Transverse colon (tissue), 4 donors: ENCODE results near the gene DLGAP1. TPM values are rescaled to one million over a fixed set of nuclear protein-coding genes. Genes with fewer than 3 reads are reported as not detected.

Experiments
- DNase-seq: peaks from one replicate; pipeline ENCODE4 v3.0.0-alpha.2; 2019
- H3K27ac ChIP-seq, 4 donors: fragments of 200-600 bp; sonication (generic); 2 replicates each; pipeline ENCODE4 v1.5.1; 2016 to 2018; ENCODE audit warnings: inconsistent platforms in 4 of 4
- H3K27me3 ChIP-seq: fragments of 200-600 bp; sonication (generic); 2 replicates; pipeline ENCODE4 v1.5.1; 2017; ENCODE audit warnings: inconsistent platforms
- H3K36me3 ChIP-seq, 4 donors: fragments of 200-600 bp; sonication (generic); 2 replicates each; pipeline ENCODE4 v1.5.1; 2017 to 2019; ENCODE audit warnings: inconsistent platforms in 4 of 4
- H3K4me1 ChIP-seq, 4 donors: fragments of 200-600 bp; sonication (generic); 2 replicates each; pipeline ENCODE4 v1.5.1; 2017 to 2020; ENCODE audit warnings: inconsistent platforms in 4 of 4
- H3K4me3 ChIP-seq, 4 donors: fragments of 200-600 bp; sonication (generic); 1 replicate in 1 of 4; 2 replicates in 3 of 4; pipeline versions ENCODE4 v1.5.1 to v1.6.1; 2017 to 2019; ENCODE audit warnings: inconsistent platforms in 4 of 4
- H3K9me3 ChIP-seq, 2 donors: fragments of 200-600 bp; sonication (generic); 2 replicates each; pipeline ENCODE4 v1.5.1; 2017 to 2019; ENCODE audit warnings: inconsistent platforms in 2 of 2
- CTCF ChIP-seq, 5 experiments: fragments of 200-600 bp in 3 of 5; fragments of 450-650 bp in 2 of 5; sonication (generic) in 3 of 5; IDR thresholded peaks; 1 replicate in 2 of 5; 2 replicates in 3 of 5; pipeline ENCODE4 v1.5.1; 2016 to 2017; ENCODE audit warnings: antibody characterized with exemption in 5 of 5, inconsistent platforms in 3 of 5, mild to moderate bottlenecking in 2 of 5, moderate library complexity in 1 of 5
- EP300 ChIP-seq: sonication (generic); formaldehyde crosslinking; IDR thresholded peaks from one replicate; pipeline ENCODE4 v1.6.1; 2017; ENCODE audit warnings: antibody characterized with exemption, low read depth
- POLR2A ChIP-seq: fragments of 450-650 bp; IDR thresholded peaks from one replicate; pipeline ENCODE4 v1.6.1; 2016; ENCODE audit warnings: antibody characterized with exemption, mild to moderate bottlenecking, moderate library complexity
- POLR2AphosphoS5 ChIP-seq, 3 donors: sonication (generic); formaldehyde crosslinking; IDR thresholded peaks; one replicate each; pipeline ENCODE4 v1.6.1; 2016; ENCODE audit warnings: antibody characterized with exemption in 3 of 3
- WGBS, 2 donors: methylation state at CpG; one replicate each; pipeline ENCODE4 v1.1.5; 2018; ENCODE audit warnings: low coverage in 1 of 2; 5-methylcytosine and 5-hydroxymethylcytosine counted together
- in situ Hi-C, 4 donors: fragments of 200-750 bp; cut with MboI; loops; one replicate each; pipeline versions ENCODE4 v1.15.0 to v1.15.1; 2017; ENCODE audit warnings: low sequenced_read_pairs in 3 of 4, low pct_ligation_motif_present in 1 of 4, low pct_unique_long_range_greater_than_20kb in 1 of 4
- intact Hi-C: fragments of 100-400 bp; cut with DNase I; formaldehyde crosslinking; loops from one replicate; pipeline ENCODE4 v1.15.1; 2023; ENCODE audit warnings: low total_unique reads
- total RNA-seq, 4 donors: library from RNA; depleted of rRNA; stranded (reverse); fragments of >200 nt; gene quantifications; one replicate each; pipeline ENCODE4 v1.1.0, GENCODE V29; 2016

The DLGAP1 gene
- total RNA-seq, 4 donors from 2014 or later, result 2.7 to 7.2 (median 3.3) TPM

- WGBS, 2 donors, result 63 to 77% methylated on average over 2 to 5 of the region's 5 CpGs
- intact Hi-C loops, result no loop called here
- no peaks in the 10 kb centered on the region for H3K9me3 ChIP-seq
- H3K27me3 ChIP-seq, result no peaks in the 10 kb centered on the region
- no peak for DNase-seq
- no peak overlapping the region for H3K27ac ChIP-seq
- in situ Hi-C loops, result loop anchor here in 1 of 4 donors (25.0 kb wide), 1 partner anchor 194 kb away; no protein-coding TSS in a partner anchor
- H3K4me1 ChIP-seq, result no peaks in the 10 kb centered on the region
- H3K36me3 ChIP-seq, result no peaks in the 10 kb centered on the region
- H3K4me3 ChIP-seq, result no peak overlapping the region
- TF ChIP-seq POLR2A (no peak), CTCF (IDR thresholded peaks at IDR 0.05) (no peak), EP300 (no peak), POLR2AphosphoS5 (IDR thresholded peaks at IDR 0.05) (no peak)
Observed at GRCh38 chr18:3793111-3793510, 662.0 kb downstream of the DLGAP1 start.

DNA sequence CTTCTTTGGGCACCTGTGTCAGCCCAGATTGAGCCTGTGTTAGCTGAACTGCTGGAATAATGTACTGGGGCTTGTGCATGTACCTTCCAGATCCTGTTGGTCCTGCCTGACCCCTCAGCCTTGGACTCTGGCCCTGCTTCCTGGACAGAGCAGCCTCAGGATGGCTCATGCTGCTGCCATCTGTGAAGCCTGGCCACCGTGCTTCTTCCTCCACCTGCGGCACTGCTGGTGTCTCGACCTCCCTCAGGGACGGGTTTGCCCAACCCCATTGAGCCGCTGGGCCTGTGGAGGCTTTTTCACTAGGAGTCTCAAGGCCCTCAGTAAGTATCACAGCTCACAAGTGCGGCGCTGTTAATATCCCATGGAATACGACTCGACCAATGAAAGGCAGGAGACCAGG, 662.4 kb downstream of the DLGAP1 start:
- TF ChIP-seq POLR2A (no peak), POLR2AphosphoS5 (IDR thresholded peaks at IDR 0.05) (no peak), EP300 (no peak), CTCF (IDR thresholded peaks at IDR 0.05) (no peak)
- Histone ChIP-seq H3K27me3 (no peaks in the 10 kb centered on the region), H3K9me3 (no peaks in the 10 kb centered on the region), H3K4me3 (no peak overlapping the region), H3K4me1 (no peaks in the 10 kb centered on the region), H3K27ac (no peak overlapping the region), H3K36me3 (no peaks in the 10 kb centered on the region)
- intact Hi-C loops, result no loop called here
- WGBS, 2 donors, result 98% methylated on average over 9 of the region's 9 CpGs; no CpG with 5 or more reads in 1 of the 2 donors
- in situ Hi-C loops, result loop anchor here in 1 of 4 donors (25.0 kb wide), 1 partner anchor 195 kb away; no protein-coding TSS in a partner anchor
- no peak for DNase-seq

GRCh38 chr18:3791238-3791637, 663.9 kb downstream of the DLGAP1 start:
- H3K27me3 ChIP-seq, result no peaks in the 10 kb centered on the region
- intact Hi-C loops (no loop called here), in situ Hi-C loops (loop anchor here in 1 of 4 donors (25.0 kb wide), 1 partner anchor 196 kb away; no protein-coding TSS in a partner anchor)
- WGBS, 2 donors, result 71 to 72% methylated on average over 4 of the region's 4 CpGs
- no peaks in the 10 kb centered on the region for H3K4me1 ChIP-seq
- no peak overlapping the region for H3K4me3 ChIP-seq
- H3K9me3 ChIP-seq, result no peaks in the 10 kb centered on the region
- no peak for TF ChIP-seq POLR2AphosphoS5 (IDR thresholded peaks at IDR 0.05)
- TF ChIP-seq CTCF (IDR thresholded peaks at IDR 0.05), result no peak
- TF ChIP-seq POLR2A, result no peak
- TF ChIP-seq EP300, result no peak
- no peaks in the 10 kb centered on the region for H3K36me3 ChIP-seq
- no peak for DNase-seq
- H3K27ac ChIP-seq, result no peak overlapping the region

GRCh38 chr18:3790703-3791102, 664.4 kb downstream of the DLGAP1 start:
- Histone ChIP-seq H3K9me3 (no peaks in the 10 kb centered on the region), H3K4me3 (no peak overlapping the region), H3K27ac (no peak overlapping the region), H3K27me3 (no peaks in the 10 kb centered on the region), H3K36me3 (no peaks in the 10 kb centered on the region), H3K4me1 (no peaks in the 10 kb centered on the region)
- no peak for DNase-seq
- TF ChIP-seq EP300 (no peak), POLR2AphosphoS5 (IDR thresholded peaks at IDR 0.05) (no peak), POLR2A (no peak), CTCF (IDR thresholded peaks at IDR 0.05) (no peak)
- intact Hi-C loops (no loop called here), in situ Hi-C loops (loop anchor here in 1 of 4 donors (25.0 kb wide), 1 partner anchor 197 kb away; no protein-coding TSS in a partner anchor)
- 32 to 62% methylated on average over 4 to 5 of the region's 5 CpGs for WGBS, 2 donors
